HG03103 (cell line): ENCODE results near the gene DYNLT2B.
"Not testable (repeated sequence)": the region's sequence is repeated elsewhere in the genome, so short reads cannot be mapped to it uniquely, and the experiment has no call there.

Experiments used
- ATAC-seq: cut with Tn5 transposase; IDR thresholded peaks from one replicate; pipeline ENCODE4 v1.9.1; 2021; ENCODE audit warnings: low read depth; ENCODE audit not compliant: unreplicated experiment

Gene DYNLT2B

GRCh38 chr3:196317687-196318467 lies at the start of gene DYNLT2B:
Gene DYNLT2B (minus strand): TSS chr3:196318240. CDS start chr3:196318152, 88 bp downstream.
- peak; percentile 82 for ATAC-seq

- ATAC-seq, result no peak
Measured at GRCh38 chr3:196365736-196366135, 47.7 kb upstream of the DYNLT2B start.

GRCh38 chr3:196360586-196360985 lies 42.5 kb upstream of the DYNLT2B start:
- no peak for ATAC-seq

GRCh38 chr3:196358540-196358939 lies 40.5 kb upstream of the DYNLT2B start:
- not testable (repeated sequence) for ATAC-seq

- no peak for ATAC-seq
Measured at GRCh38 chr3:196357905-196358304, 39.9 kb upstream of the DYNLT2B start.

- ATAC-seq, result no peak
Measured at GRCh38 chr3:196356556-196356955, 38.5 kb upstream of the DYNLT2B start.

- ATAC-seq, result no peak
Measured at GRCh38 chr3:196355668-196356067, 37.6 kb upstream of the DYNLT2B start.

- ATAC-seq, result no peak
Measured at GRCh38 chr3:196354132-196354531, 36.1 kb upstream of the DYNLT2B start.

GRCh38 chr3:196351541-196351940 lies 33.5 kb upstream of the DYNLT2B start:
- no peak for ATAC-seq

GRCh38 chr3:196350067-196350466 lies 32.0 kb upstream of the DYNLT2B start:
- ATAC-seq, result no peak

- no peak for ATAC-seq
Measured at GRCh38 chr3:196348698-196349097, 30.7 kb upstream of the DYNLT2B start.

- no peak for ATAC-seq
Measured at GRCh38 chr3:196344663-196345062, 26.6 kb upstream of the DYNLT2B start.

GRCh38 chr3:196343917-196344316 lies 25.9 kb upstream of the DYNLT2B start:
- not testable (repeated sequence) for ATAC-seq

- no peak for ATAC-seq
Measured at GRCh38 chr3:196341137-196341536, 23.1 kb upstream of the DYNLT2B start.

GRCh38 chr3:196340466-196340865 lies 22.4 kb upstream of the DYNLT2B start:
- no peak for ATAC-seq

GRCh38 chr3:196339493-196340254 lies 21.6 kb upstream of the DYNLT2B start:
- no peak for ATAC-seq

- ATAC-seq, result no peak
Measured at GRCh38 chr3:196339044-196339443, 21.0 kb upstream of the DYNLT2B start.

GRCh38 chr3:196336319-196337145 lies 18.5 kb upstream of the DYNLT2B start:
- no peak for ATAC-seq

- ATAC-seq, result no peak
Measured at GRCh38 chr3:196335503-196335948, 17.5 kb upstream of the DYNLT2B start.

GRCh38 chr3:196334982-196335381 lies 16.9 kb upstream of the DYNLT2B start:
- no peak for ATAC-seq

GRCh38 chr3:196332168-196332567 lies 14.1 kb upstream of the DYNLT2B start:
- ATAC-seq, result no peak
